ENCODE results near the gene TAAR2.
"Not testable (repeated sequence)": the region's sequence is repeated elsewhere in the genome, so short reads cannot be mapped to it uniquely, and the experiment has no call there.

TAAR2 gene, protein sequence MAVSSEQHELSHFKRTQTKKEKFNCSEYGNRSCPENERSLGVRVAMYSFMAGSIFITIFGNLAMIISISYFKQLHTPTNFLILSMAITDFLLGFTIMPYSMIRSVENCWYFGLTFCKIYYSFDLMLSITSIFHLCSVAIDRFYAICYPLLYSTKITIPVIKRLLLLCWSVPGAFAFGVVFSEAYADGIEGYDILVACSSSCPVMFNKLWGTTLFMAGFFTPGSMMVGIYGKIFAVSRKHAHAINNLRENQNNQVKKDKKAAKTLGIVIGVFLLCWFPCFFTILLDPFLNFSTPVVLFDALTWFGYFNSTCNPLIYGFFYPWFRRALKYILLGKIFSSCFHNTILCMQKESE

GRCh38 chr6:132624175-132624574, at the start of gene TAAR2:
Gene TAAR2, minus strand, starts transcription at chr6:132624275. Its CDS starts 0 bp downstream, at chr6:132624275.
- no peak for DNase-seq

DNA sequence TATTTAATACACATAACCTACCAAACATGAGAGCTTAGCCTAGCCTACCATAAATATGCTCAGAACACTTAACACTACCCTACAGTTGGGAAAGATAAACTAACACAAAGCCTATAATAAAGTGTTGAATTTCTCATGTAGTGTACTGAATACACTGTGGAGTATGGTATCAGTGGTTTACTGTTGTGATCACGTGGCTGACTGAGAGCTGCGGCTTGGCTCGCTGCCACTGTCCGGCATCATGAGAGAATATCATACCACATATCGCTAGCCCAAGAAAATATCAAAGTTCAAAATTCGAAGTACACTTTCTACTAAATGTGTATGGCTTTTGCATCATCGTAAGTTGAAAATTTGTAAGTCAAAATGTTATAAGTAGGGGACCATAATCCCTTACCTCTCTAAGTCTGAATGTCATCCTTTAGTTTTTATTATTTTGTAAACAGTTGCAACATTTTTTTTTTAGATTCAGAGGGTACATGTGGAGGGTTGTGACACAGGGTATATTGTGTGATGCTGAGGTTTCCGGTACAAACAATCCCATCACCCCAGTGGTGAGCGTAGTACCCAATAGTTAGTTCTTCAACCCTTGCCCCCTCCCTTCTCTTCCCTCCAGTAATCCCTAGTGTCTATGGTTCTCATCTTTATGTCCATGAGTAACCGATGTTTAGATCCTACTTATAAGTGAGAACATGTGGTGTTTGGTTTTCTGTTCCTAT, 49.5 kb upstream of the TAAR2 start:
- no peak for DNase-seq

DNA sequence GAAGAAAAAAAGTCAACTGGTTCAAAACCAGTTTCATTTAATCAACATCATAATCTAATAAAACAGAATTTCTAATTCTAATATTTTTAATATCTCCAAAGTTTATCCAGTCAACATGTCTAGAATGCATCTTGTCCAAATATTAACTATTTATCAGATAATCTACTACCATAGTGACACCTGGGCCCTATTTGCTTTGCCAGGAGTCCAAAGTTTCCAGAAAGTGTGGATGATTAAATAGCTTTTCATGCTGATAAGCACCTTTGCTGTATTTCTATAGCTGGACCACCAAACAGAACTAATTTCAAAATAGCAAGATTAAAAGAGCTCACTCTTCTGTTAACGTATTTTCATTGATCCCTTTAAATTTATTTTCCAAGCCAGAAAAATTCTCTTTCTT, 47.2 kb upstream of the TAAR2 start:
- no peak for DNase-seq

GRCh38 chr6:132669690-132670291, 45.7 kb upstream of the TAAR2 start:
- peak; percentile 54 for DNase-seq

DNA sequence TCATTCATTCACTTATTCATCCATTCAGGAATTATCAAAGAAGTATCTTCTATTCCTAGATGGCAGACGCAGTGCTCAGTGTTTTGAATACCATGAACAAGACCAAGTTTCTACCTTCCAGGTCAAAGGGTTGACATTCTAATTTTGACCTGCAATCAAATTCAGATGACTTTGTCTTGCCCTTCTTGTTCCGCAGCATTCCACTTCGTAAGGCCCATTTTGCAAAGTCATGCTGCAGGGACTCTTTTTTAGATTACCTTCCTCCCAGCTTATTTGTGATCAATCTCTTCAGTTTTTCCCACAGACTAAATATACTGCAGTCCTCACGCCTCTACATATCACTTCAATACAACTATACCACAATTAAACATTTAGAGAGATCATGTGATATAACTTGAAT, 42.0 kb upstream of the TAAR2 start:
- no peak for DNase-seq

- no peak for DNase-seq
Observed at GRCh38 chr6:132664309-132665034, 40.4 kb upstream of the TAAR2 start.

- DNase-seq: no peak
Observed at GRCh38 chr6:132663661-132664060, 39.6 kb upstream of the TAAR2 start.

DNA sequence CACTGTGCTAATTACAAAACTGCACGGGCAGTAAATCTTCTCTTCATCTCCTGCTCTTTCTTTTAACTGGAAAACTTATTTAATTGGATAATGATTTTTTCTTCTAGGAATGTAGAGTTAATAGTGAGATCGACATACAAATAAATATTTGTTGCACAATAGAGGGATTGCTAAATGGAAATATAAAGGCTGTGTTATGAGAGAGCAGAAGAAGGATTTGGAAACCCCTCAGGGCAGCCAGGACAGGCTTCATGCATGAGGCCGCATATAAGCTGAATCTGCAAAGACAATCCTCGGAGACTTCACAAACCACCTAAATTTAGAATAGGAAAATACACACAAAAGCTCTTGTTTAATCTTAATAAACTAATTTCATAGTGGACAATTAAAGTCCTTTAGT, 37.8 kb upstream of the TAAR2 start:
- no peak for DNase-seq

DNA sequence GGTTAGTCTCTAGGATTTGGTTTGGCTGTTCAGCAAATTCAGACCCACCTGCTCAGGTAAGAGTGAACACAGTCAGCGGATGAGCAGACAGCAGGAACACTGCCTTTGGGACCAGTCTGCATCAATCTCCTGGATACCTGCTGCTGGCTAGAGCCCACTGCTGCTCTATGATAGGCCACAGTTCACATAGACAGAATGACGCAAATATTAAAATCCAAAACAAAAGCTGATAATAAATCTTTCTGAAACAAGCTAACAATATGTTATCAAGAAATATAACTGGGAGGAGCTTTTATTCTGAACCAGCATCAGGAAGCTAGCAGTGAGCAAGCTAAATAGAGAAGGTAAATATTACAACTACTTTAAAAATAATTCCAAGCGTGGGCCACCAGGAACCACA, 35.0 kb upstream of the TAAR2 start, which contains the start of gene TAAR1:
Gene TAAR1, minus strand, starts transcription at position 101 of the 400 bp plus-strand sequence. CDS start 13,179 bp downstream, outside the sequence.
- DNase-seq: no peak

DNA sequence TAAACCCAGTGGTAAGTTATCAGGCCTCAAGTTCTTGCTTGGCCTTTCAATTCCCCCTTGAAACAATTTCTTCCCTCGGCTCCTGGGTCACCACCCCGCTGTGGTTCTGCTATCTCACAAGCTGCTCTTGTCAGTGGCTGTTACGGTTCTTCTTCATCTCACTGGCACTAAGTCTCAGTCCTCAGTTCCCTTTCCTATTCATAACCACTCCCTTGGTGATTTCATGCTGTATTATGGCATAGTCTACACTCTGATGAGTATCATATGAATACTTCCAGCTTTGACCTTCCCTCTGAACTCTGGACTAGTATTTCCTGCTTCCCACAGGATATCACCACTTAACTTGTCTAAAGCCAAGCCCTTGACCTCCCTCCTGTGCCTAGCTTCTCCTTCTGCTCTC, 27.0 kb upstream of the TAAR2 start:
- no peak for DNase-seq

DNA sequence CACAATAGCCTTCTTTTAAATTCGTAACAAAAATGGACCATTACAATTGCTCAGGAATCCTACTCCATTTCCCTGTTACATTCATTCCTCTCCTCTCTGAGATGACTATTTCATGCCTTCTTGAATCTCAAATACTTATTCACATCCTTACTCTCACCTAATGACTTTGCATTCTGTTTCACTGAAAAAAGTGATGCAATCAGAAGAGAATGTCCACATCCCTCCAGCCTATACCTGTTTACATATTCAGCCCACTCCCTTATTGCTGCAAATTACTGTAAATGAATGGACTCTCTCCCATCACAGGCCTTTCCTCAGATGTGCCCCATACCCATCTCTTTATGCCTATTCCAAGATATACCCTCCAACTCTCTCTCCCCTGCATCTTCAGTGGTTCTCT, 26.4 kb upstream of the TAAR2 start:
- no peak for DNase-seq

DNA sequence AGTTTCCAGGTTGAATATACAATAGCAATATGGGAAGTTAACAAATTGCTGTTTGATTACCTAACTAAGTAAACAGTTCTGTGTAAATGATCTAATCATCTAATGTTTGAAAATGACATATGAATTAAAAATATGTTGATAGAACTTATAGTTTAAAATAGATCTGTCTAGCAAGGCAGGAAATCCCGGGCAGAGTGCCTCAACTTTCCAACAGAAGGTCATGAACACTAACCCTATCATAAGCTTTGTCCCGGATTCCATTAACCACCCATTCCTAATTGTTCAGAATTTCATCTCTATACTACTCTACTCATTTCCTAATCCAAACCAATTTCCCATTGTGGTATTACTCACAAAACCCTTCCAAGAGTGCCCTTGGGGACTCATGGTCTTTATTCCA, 24.8 kb upstream of the TAAR2 start:
- no peak for DNase-seq

GRCh38 chr6:132648356-132648755, 24.3 kb upstream of the TAAR2 start:
- DNase-seq: peak; percentile 57

GRCh38 chr6:132643547-132643946, 19.5 kb upstream of the TAAR2 start:
- no peak for DNase-seq

GRCh38 chr6:132637135-132637534, 13.1 kb upstream of the TAAR2 start:
- DNase-seq: not testable (repeated sequence)

- not testable (repeated sequence) for DNase-seq
Observed at GRCh38 chr6:132635906-132636305, 11.8 kb upstream of the TAAR2 start.

DNA sequence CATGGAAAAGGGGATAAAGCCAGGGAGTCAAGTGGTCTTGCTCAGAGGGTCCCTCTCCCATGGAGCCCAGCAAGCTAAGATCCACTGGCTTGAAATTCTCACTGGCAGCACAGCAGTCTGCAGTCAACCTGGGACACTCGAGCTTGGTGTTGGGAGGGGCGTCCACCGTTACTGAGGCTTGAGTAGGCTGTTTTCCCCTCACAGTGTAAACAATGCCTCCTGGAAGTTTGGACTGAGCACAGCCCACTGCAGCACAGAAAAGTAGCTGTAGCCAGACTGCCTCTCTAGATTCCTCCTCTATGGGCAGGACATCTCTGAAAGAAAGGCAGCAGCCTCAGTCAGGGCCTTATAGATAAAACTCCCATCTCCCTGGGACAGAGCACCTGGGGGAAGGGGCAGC, 11.2 kb upstream of the TAAR2 start:
- DNase-seq: not testable (repeated sequence)

DNA sequence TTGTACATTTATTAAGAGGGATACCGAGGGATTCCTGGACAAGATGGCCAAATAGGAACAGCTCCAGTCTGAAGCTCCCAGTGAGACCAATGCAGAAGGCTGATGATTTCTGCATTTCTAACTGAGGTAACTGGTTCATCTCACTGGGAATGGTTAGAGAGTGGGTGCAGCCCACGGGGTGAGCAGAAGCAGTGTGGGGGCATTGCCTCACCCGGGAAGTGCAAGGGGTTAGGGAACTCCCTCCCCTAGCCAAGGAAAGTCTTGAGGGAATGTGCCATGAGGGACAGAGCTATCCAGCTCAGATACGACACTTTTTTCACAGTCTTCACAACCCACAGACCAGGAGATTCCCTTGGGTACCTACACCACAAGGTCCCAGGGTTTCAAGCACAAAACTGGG, 10.7 kb upstream of the TAAR2 start:
- DNase-seq: no peak

GRCh38 chr6:132633362-132633761, 9.3 kb upstream of the TAAR2 start:
- no peak for DNase-seq

GRCh38 chr6:132623106-132623845, 799 bp downstream of the TAAR2 start:
- DNase-seq: no peak

DNA sequence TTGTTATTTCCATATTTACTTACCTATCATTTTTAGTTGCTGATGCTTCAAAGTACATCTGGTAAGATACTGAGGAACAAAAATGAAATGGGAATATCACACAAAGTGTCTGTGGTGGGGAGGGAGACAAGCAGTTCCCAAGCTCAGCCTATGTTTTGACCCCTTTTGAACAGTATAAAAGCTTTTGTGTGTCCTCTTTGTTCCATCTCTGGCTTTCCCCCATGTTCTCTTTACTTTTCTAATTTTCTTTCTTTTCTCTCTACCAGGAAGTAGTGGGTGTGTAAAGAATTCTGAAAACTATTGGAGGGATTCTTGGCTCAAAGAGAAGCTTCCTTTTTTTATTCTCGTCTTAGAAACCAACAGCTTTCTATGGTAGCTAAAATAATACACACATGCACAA, 7.4 kb downstream of the TAAR2 start:
- DNase-seq: no peak

DNA sequence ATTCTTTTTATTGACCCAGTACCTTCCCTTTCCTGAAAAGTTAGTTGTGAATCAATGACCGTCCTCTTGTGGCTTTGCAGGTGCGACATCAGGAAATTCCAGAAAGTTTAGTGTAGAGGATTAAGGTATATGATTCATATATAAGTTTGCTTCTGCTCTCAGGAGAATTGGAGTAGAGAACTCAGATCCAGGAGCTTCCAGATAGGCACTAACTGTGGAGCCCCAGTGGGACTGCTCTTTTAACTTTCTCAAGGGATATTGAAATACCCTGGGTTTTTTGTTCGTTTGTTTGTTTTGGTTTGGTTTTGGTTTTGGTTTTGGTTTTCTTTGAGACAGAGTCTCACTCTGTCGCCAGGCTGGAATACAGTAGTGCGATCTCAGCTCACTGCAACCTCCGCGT, 9.5 kb downstream of the TAAR2 start:
- no peak for DNase-seq
